Skeletal muscle tissue (tissue), 4 donors: ENCODE data around the gene OPN3. TPM values are rescaled to one million over a fixed set of nuclear protein-coding genes. Genes with fewer than 3 reads are reported as not detected.
"Not testable (repeated sequence)": the region's sequence is repeated elsewhere in the genome, so short reads cannot be mapped to it uniquely, and the experiment has no call there.

ENCODE experiments used
- H3K27ac ChIP-seq: one replicate; pipeline ENCODE4 v1.7.0; 2013; ENCODE audit warnings: mild to moderate bottlenecking, low read depth, low read length, inconsistent platforms
- H3K27me3 ChIP-seq, 3 donors: one replicate each; pipeline ENCODE4 v1.7.0; 2013; ENCODE audit warnings: low read length in 3 of 3; ENCODE audit not compliant: control insufficient read depth in 3 of 3, insufficient read depth in 3 of 3
- H3K36me3 ChIP-seq, 3 donors: one replicate each; pipeline ENCODE4 v1.7.0; 2013; ENCODE audit warnings: low read length in 3 of 3; ENCODE audit not compliant: control insufficient read depth in 3 of 3, insufficient read depth in 3 of 3
- H3K4me1 ChIP-seq, 3 donors: one replicate each; pipeline ENCODE4 v1.7.0; 2013; ENCODE audit warnings: low read length in 3 of 3, mild to moderate bottlenecking in 3 of 3; ENCODE audit not compliant: control insufficient read depth in 3 of 3, insufficient read depth in 3 of 3
- H3K4me3 ChIP-seq, 3 donors: one replicate each; pipeline ENCODE4 v1.7.0; 2013; ENCODE audit warnings: low read length in 3 of 3
- H3K9ac ChIP-seq, 3 donors: one replicate each; pipeline ENCODE4 v1.7.0; 2013; ENCODE audit warnings: low read length in 3 of 3, mild to moderate bottlenecking in 3 of 3, moderate library complexity in 2 of 3, low read depth in 1 of 3
- H3K9me3 ChIP-seq, 3 donors: one replicate each; pipeline ENCODE4 v1.7.0; 2013; ENCODE audit warnings: low read length in 3 of 3; ENCODE audit not compliant: control insufficient read depth in 3 of 3
- total RNA-seq: library from RNA; depleted of rRNA; stranded (reverse); fragments of >200 nt; gene quantifications from one replicate; pipeline ENCODE4 v1.2.3, GENCODE V29; 2014
- donor health status: Osteomylitis.

The OPN3 gene
- total RNA-seq, 1 donor from 2014 or later: 9.9 TPM

GRCh38 chr1:241674805-241675384 is 34.7 kb upstream of the OPN3 start:
- Histone ChIP-seq H3K9ac (no peak overlapping the region), H3K36me3 (no peaks in the 10 kb centered on the region), H3K4me1 (no peaks in the 10 kb centered on the region), H3K4me3 (no peak overlapping the region), H3K9me3 (no peaks in the 10 kb centered on the region), H3K27me3 (no peaks in the 10 kb centered on the region), H3K27ac (no peak overlapping the region)

GRCh38 chr1:241672301-241672700 is 32.1 kb upstream of the OPN3 start:
- H3K36me3 ChIP-seq: no peaks in the 10 kb centered on the region
- no peaks in the 10 kb centered on the region for H3K9me3 ChIP-seq
- H3K4me3 ChIP-seq: no peak overlapping the region
- H3K9ac ChIP-seq: no peak overlapping the region
- no peak overlapping the region for H3K27ac ChIP-seq
- H3K4me1 ChIP-seq: no peaks in the 10 kb centered on the region
- H3K27me3 ChIP-seq: no peaks in the 10 kb centered on the region

- Histone ChIP-seq H3K27me3 (no peaks in the 10 kb centered on the region), H3K4me1 (no peaks in the 10 kb centered on the region), H3K4me3 (no peak overlapping the region), H3K36me3 (no peaks in the 10 kb centered on the region), H3K9ac (no peak overlapping the region), H3K27ac (no peak overlapping the region), H3K9me3 (no peaks in the 10 kb centered on the region)
These were observed 26.2 kb upstream of the OPN3 start for GRCh38 chr1:241666419-241666818.

GRCh38 chr1:241660424-241660972 is 20.3 kb upstream of the OPN3 start:
- H3K9ac ChIP-seq: no peak overlapping the region
- no peak overlapping the region for H3K4me3 ChIP-seq
- no peaks in the 10 kb centered on the region for H3K27me3 ChIP-seq
- H3K4me1 ChIP-seq: no peaks in the 10 kb centered on the region
- no peaks in the 10 kb centered on the region for H3K36me3 ChIP-seq
- H3K9me3 ChIP-seq: no peaks in the 10 kb centered on the region
- no peak overlapping the region for H3K27ac ChIP-seq

GRCh38 chr1:241659016-241659415 is 18.8 kb upstream of the OPN3 start:
- H3K27ac ChIP-seq, H3K27me3 ChIP-seq, H3K9ac ChIP-seq: not testable (repeated sequence)

GRCh38 chr1:241658081-241658793 is 18.1 kb upstream of the OPN3 start:
- no peaks in the 10 kb centered on the region for H3K9me3 ChIP-seq
- no peaks in the 10 kb centered on the region for H3K4me1 ChIP-seq
- no peak overlapping the region for H3K27ac ChIP-seq
- H3K27me3 ChIP-seq: no peaks in the 10 kb centered on the region
- no peak overlapping the region for H3K4me3 ChIP-seq
- H3K36me3 ChIP-seq: no peaks in the 10 kb centered on the region
- H3K9ac ChIP-seq: no peak overlapping the region

More at GRCh38 chr1:241659016-241659415, 18.8 kb upstream of the OPN3 start:
- not testable (repeated sequence) for H3K4me3 ChIP-seq, H3K4me1 ChIP-seq, H3K36me3 ChIP-seq, H3K9me3 ChIP-seq

GRCh38 chr1:241654641-241655040 is 14.5 kb upstream of the OPN3 start:
- Histone ChIP-seq H3K4me3 (no peak overlapping the region), H3K4me1 (no peaks in the 10 kb centered on the region), H3K27ac (no peak overlapping the region), H3K36me3 (no peaks in the 10 kb centered on the region), H3K9ac (no peak overlapping the region), H3K27me3 (no peaks in the 10 kb centered on the region), H3K9me3 (no peaks in the 10 kb centered on the region)

- H3K4me3 ChIP-seq: no peak overlapping the region
- no peak overlapping the region for H3K27ac ChIP-seq
- no peaks in the 10 kb centered on the region for H3K4me1 ChIP-seq
- peaks cover 0 to under 1% (median 0%) of the 10 kb centered on the region in 3 donors for H3K9me3 ChIP-seq
- H3K36me3 ChIP-seq: no peaks in the 10 kb centered on the region
- no peaks in the 10 kb centered on the region for H3K27me3 ChIP-seq
- H3K9ac ChIP-seq: no peak overlapping the region
These were observed 13.8 kb upstream of the OPN3 start for GRCh38 chr1:241654019-241654418.

GRCh38 chr1:241652012-241652411 is 11.8 kb upstream of the OPN3 start, which contains the start of gene WDR64:
TSS of gene WDR64 (plus strand) at chr1:241652281. CDS start at chr1:241652485, 204 bp downstream.
- Histone ChIP-seq H3K9me3 (peaks cover 0 to 3% (median 0%) of the 10 kb centered on the region in 3 donors), H3K9ac (no peak within 1 kb of the TSS), H3K4me3 (no peak within 1 kb of the TSS), H3K27ac (no peak within 1 kb of the TSS), H3K27me3 (no peaks in the 10 kb centered on the region), H3K4me1 (no peaks in the 10 kb centered on the region), H3K36me3 (no peaks in the 10 kb centered on the region)

- Histone ChIP-seq H3K36me3 (no peaks in the 10 kb centered on the region), H3K27ac (no peak overlapping the region), H3K9ac (no peak overlapping the region), H3K4me3 (no peak overlapping the region), H3K4me1 (no peaks in the 10 kb centered on the region), H3K9me3 (peaks cover 0 to 3% (median 0%) of the 10 kb centered on the region in 3 donors), H3K27me3 (no peaks in the 10 kb centered on the region)
These were observed 8.0 kb upstream of the OPN3 start for GRCh38 chr1:241648159-241648558.
